SKM-1 treated with dmso at 0.1 percent for 144 hours (cell line): Measurements from ENCODE around the gene PLEKHG4B.
"Not testable (repeated sequence)": the region's sequence is repeated elsewhere in the genome, so short reads cannot be mapped to it uniquely, and the experiment has no call there.

Experiments used
- DNase-seq: peaks from one replicate; lab custom pipeline; 2025; ENCODE audit not compliant: unreplicated experiment; lab: John Stamatoyannopoulos, UW

The PLEKHG4B gene

GRCh38 chr5:91556-92263 is at the start of gene PLEKHG4B:
Gene PLEKHG4B, plus strand, starts transcription at chr5:92168. Its CDS starts 64 bp downstream, at chr5:92232.
- DNase-seq = no peak

- DNase-seq = no peak
These were observed 49.7 kb upstream of the PLEKHG4B start for GRCh38 chr5:42250-42649.

GRCh38 chr5:48192-48591 is 43.8 kb upstream of the PLEKHG4B start:
- DNase-seq = no peak

- not testable (repeated sequence) for DNase-seq
These were observed 42.4 kb upstream of the PLEKHG4B start for GRCh38 chr5:49530-49929.

- DNase-seq = no peak
These were observed 41.9 kb upstream of the PLEKHG4B start for GRCh38 chr5:49953-50544.

- no peak for DNase-seq
These were observed 41.1 kb upstream of the PLEKHG4B start for GRCh38 chr5:50724-51499.

- DNase-seq = no peak
These were observed 40.5 kb upstream of the PLEKHG4B start for GRCh38 chr5:51500-51823.

- no peak for DNase-seq
These were observed 38.4 kb upstream of the PLEKHG4B start for GRCh38 chr5:53381-54174.

GRCh38 chr5:54175-54730 is 37.7 kb upstream of the PLEKHG4B start:
- DNase-seq = no peak

- DNase-seq = no peak
These were observed 36.9 kb upstream of the PLEKHG4B start for GRCh38 chr5:54876-55569.

- no peak for DNase-seq
These were observed 35.2 kb upstream of the PLEKHG4B start for GRCh38 chr5:56561-57290.

GRCh38 chr5:60250-60649 is 31.7 kb upstream of the PLEKHG4B start:
- DNase-seq = not testable (repeated sequence)

GRCh38 chr5:70440-70839 is 21.5 kb upstream of the PLEKHG4B start:
- no peak for DNase-seq

- DNase-seq = not testable (repeated sequence)
These were observed 19.4 kb upstream of the PLEKHG4B start for GRCh38 chr5:72316-73180.

- DNase-seq = not testable (repeated sequence)
These were observed 18.9 kb upstream of the PLEKHG4B start for GRCh38 chr5:73181-73447.

GRCh38 chr5:73768-74502 is 18.0 kb upstream of the PLEKHG4B start:
- no peak for DNase-seq

- no peak for DNase-seq
These were observed 17.4 kb upstream of the PLEKHG4B start for GRCh38 chr5:74503-75109.
